ENCODE results near the gene ATP5F1B. TPM values are rescaled to one million over a fixed set of nuclear protein-coding genes. Genes with fewer than 3 reads are reported as not detected.

ATP5F1B gene
- total and polyA plus RNA-seq, 2 of the 13 experiments (the other 11 are each of a cell fraction or from before 2014, with no cell fraction given), result 1,051 to 1,180 TPM

- TF ChIP-seq NFKBIZ (CRISPR knock-in tag; IDR thresholded peaks at IDR 0.05) (no peak; the same call in 1 of the 2 replicates), TERF1 (CRISPR knock-in tag; IDR thresholded peaks at IDR 0.05) (no peak), ZSCAN29 (CRISPR knock-in tag; conservative IDR thresholded peaks at IDR 0.05) (no peak; the same call in 1 of the 2 replicates), SATB2 (CRISPR knock-in tag; IDR thresholded peaks at IDR 0.05) (no peak), ZNF572 (CRISPR knock-in tag; IDR thresholded peaks at IDR 0.05) (no peak), JUND (CRISPR knock-in tag; IDR thresholded peaks at IDR 0.05) (no peak), HCFC1 (IDR thresholded peaks at IDR 0.05; ENCODE audit: low read depth, low read length) (no peak), CREBL2 (CRISPR knock-in tag; IDR thresholded peaks at IDR 0.05; ENCODE audit: borderline replicate concordance) (no peak), ATF4 (CRISPR knock-in tag; IDR thresholded peaks at IDR 0.05) (0 out of 4 replicates have a peak, but pooled peaks of 1 of the 2 experiments have one; percentile 40), BRCA1 (CRISPR knock-in tag; IDR thresholded peaks at IDR 0.05) (no peak), TEF (CRISPR knock-in tag; IDR thresholded peaks at IDR 0.05) (no peak), ZFP90 (CRISPR knock-in tag; IDR thresholded peaks at IDR 0.05; ENCODE audit: borderline replicate concordance) (peak; percentile 61; the same call in 1 of the 2 replicates), KLF13 (CRISPR knock-in tag; IDR thresholded peaks at IDR 0.05) (no peak), CBX1 (IDR thresholded peaks at IDR 0.05; ENCODE audit: low read depth) (no peak), TRIM24 (CRISPR knock-in tag; IDR thresholded peaks at IDR 0.05) (no peak), KDM5A (IDR thresholded peaks at IDR 0.05; ENCODE audit: borderline replicate concordance, low read length) (no peak; the same call in 1 of the 2 replicates), CEBPG (CRISPR knock-in tag; IDR thresholded peaks at IDR 0.05) (peak; percentile 16; the same call in 1 of the 2 replicates), ZNF292 (CRISPR knock-in tag; IDR thresholded peaks at IDR 0.05; ENCODE audit: borderline replicate concordance, low read depth) (no peak), ZGPAT (CRISPR knock-in tag; IDR thresholded peaks at IDR 0.05) (peak; percentile 85), TRIM22 (IDR thresholded peaks at IDR 0.05) (no peak), NONO (IDR thresholded peaks at IDR 0.05) (no peak), NONO (CRISPR knock-in tag; conservative IDR thresholded peaks at IDR 0.05) (peak; percentile 50; the same call in 1 of the 2 replicates), KDM4B (CRISPR knock-in tag; IDR thresholded peaks at IDR 0.05) (peak; percentile 84; the same call in 1 of the 2 replicates), SRSF9 (IDR thresholded peaks at IDR 0.05; ENCODE audit: borderline replicate concordance, insufficient read depth, low read depth, low read length, poor library complexity, severe bottlenecking) (no peak), DNMT3B (CRISPR knock-in tag; conservative IDR thresholded peaks at IDR 0.05) (0 out of 2 replicates have a peak, but pooled peaks have one; percentile 19)
These were observed 8.9 kb downstream of the ATP5F1B start (continued) for GRCh38 chr12:56636675-56637540.

Measured in HepG2 (cell line).